PC-3 (cell line): ENCODE measurements around the gene RTF2.

Experiments used
- EZH2 ChIP-seq: fragments of 300-600 bp; sonication (generic); IDR thresholded peaks from one replicate; pipeline ENCODE4 v1.6.1; 2017; ENCODE audit warnings: antibody characterized with exemption, mild to moderate bottlenecking, low read length; ENCODE audit not compliant: unreplicated experiment
- TF ChIP-seq, protein P1 (sequence below): fragments of 300-600 bp; sonication (generic); conservative IDR thresholded peaks from 2 replicates; pipeline ENCODE4 v1.5.1; 2017; ENCODE audit warnings: antibody characterized with exemption, low read depth, mild to moderate bottlenecking, low read length

DNA sequence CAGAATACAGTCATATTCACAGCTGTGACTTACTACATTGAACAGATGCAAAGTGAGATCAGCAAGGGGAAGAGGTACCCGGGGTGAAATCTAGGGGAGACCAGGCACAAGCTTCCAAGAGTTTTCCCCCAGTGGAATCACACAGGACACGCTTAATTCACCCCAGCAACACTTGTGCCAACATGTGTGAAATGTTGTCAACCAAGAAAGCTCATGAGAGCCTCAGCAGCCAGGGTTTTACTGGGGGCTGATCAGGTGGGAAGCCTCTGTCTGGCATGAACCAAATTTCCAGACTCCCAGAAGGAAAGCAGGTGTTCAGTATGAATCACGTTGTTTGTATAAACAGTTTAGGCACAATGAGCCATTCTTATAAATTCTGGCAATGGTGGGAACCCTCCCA is 6.9 kb upstream of the RTF2 start:
- TF ChIP-seq, protein P1, sequence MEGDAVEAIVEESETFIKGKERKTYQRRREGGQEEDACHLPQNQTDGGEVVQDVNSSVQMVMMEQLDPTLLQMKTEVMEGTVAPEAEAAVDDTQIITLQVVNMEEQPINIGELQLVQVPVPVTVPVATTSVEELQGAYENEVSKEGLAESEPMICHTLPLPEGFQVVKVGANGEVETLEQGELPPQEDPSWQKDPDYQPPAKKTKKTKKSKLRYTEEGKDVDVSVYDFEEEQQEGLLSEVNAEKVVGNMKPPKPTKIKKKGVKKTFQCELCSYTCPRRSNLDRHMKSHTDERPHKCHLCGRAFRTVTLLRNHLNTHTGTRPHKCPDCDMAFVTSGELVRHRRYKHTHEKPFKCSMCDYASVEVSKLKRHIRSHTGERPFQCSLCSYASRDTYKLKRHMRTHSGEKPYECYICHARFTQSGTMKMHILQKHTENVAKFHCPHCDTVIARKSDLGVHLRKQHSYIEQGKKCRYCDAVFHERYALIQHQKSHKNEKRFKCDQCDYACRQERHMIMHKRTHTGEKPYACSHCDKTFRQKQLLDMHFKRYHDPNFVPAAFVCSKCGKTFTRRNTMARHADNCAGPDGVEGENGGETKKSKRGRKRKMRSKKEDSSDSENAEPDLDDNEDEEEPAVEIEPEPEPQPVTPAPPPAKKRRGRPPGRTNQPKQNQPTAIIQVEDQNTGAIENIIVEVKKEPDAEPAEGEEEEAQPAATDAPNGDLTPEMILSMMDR = no peak
- TF ChIP-seq EZH2 = no peak
